WTC11 (cell line): ENCODE data around the gene TMEM186. TPM values are rescaled to one million over a fixed set of nuclear protein-coding genes. Genes with fewer than 3 reads are reported as not detected.

Experiments used
- ATAC-seq: fragments of 200-7000 bp; cut with Tn5 transposase; 2 replicates; pipeline ENCODE4 v1.10.0; 2021; ENCODE audit warnings: mild to moderate bottlenecking, moderate library complexity
- CTCF ChIA-PET: fragments of 300-600 bp; sonication (Branson Sonifier 250); formaldehyde crosslinking; loops from one replicate; lab custom pipeline; 2021; ENCODE audit warnings: antibody characterized with exemption; lab: Charles Lee
- POLR2A ChIA-PET: fragments of 350-600 bp; sonication (Branson Sonifier 250); formaldehyde crosslinking; loops from one replicate; lab custom pipeline; 2021; ENCODE audit warnings: antibody characterized with exemption; lab: Charles Lee
- DNase-seq: peaks from one replicate; pipeline ENCODE4 v3.0.0; 2021; ENCODE audit warnings: low spot score
- H3K27ac Mint-ChIP-seq: 2 replicates; pipeline ENCODE4 v1.8.0; 2021; ENCODE audit warnings: mixed read lengths
- H3K27me3 Mint-ChIP-seq: 2 replicates; pipeline ENCODE4 v1.8.0; 2021; ENCODE audit warnings: low read depth, mild to moderate bottlenecking, moderate library complexity, mixed read lengths
- H3K36me3 Mint-ChIP-seq: 2 replicates; pipeline ENCODE4 v1.8.0; 2021; ENCODE audit warnings: mixed read lengths
- H3K4me1 Mint-ChIP-seq: 2 replicates; pipeline ENCODE4 v1.8.0; 2022; ENCODE audit warnings: mixed read lengths
- H3K4me3 Mint-ChIP-seq: 2 replicates; pipeline ENCODE4 v1.8.0; 2021; ENCODE audit warnings: mild to moderate bottlenecking, moderate library complexity, mixed read lengths
- H3K9me3 Mint-ChIP-seq: 2 replicates; pipeline ENCODE4 v1.8.0; 2021; ENCODE audit warnings: mixed read lengths
- ATF2 ChIP-seq: sonication (generic); formaldehyde crosslinking; IDR thresholded peaks from 2 replicates; pipeline ENCODE4 v1.8.1; 2022; ENCODE audit warnings: low read depth, missing genetic modification reagents, borderline replicate concordance
- ELF4 ChIP-seq: sonication (generic); formaldehyde crosslinking; IDR thresholded peaks from 2 replicates; pipeline ENCODE4 v1.8.1; 2022; ENCODE audit warnings: low read depth, mild to moderate bottlenecking, moderate library complexity, missing genetic modification reagents
- FOXJ3 ChIP-seq: sonication (generic); formaldehyde crosslinking; IDR thresholded peaks from 2 replicates; pipeline ENCODE4 v1.9.0; 2021; ENCODE audit warnings: missing genetic modification reagents, mild to moderate bottlenecking, borderline replicate concordance
- GABPB1 ChIP-seq: sonication (generic); formaldehyde crosslinking; IDR thresholded peaks from 2 replicates; pipeline ENCODE4 v1.8.1; 2023; ENCODE audit warnings: mild to moderate bottlenecking, missing genetic modification reagents
- GRHL2 ChIP-seq: fragments of 250-450 bp; sonication (Bioruptor Pico); IDR thresholded peaks from 2 replicates; pipeline ENCODE4 v1.8.0; 2022; ENCODE audit warnings: mild to moderate bottlenecking, moderate library complexity; ENCODE audit not compliant: insufficient replicate concordance, severe bottlenecking
- IRF2 ChIP-seq: sonication (generic); formaldehyde crosslinking; IDR thresholded peaks from 2 replicates; pipeline ENCODE4 v1.8.0; 2022; ENCODE audit warnings: low read depth, missing genetic modification reagents, borderline replicate concordance
- NR3C1 ChIP-seq: sonication (generic); formaldehyde crosslinking; conservative IDR thresholded peaks from 2 replicates; pipeline ENCODE4 v1.8.1; 2023; ENCODE audit warnings: low read depth, mild to moderate bottlenecking, missing genetic modification reagents
- OVOL2 ChIP-seq: fragments of 250-450 bp; sonication (Bioruptor Pico); IDR thresholded peaks from 2 replicates; pipeline ENCODE4 v1.9.0; 2021; ENCODE audit warnings: mild to moderate bottlenecking, borderline replicate concordance
- RELA ChIP-seq: sonication (generic); formaldehyde crosslinking; IDR thresholded peaks from 2 replicates; pipeline ENCODE4 v1.8.1; 2022; ENCODE audit warnings: missing genetic modification reagents, mild to moderate bottlenecking, borderline replicate concordance
- SMAD3 ChIP-seq: sonication (generic); formaldehyde crosslinking; IDR thresholded peaks from 2 replicates; pipeline ENCODE4 v1.8.0; 2022; ENCODE audit warnings: missing genetic modification reagents, mild to moderate bottlenecking, borderline replicate concordance
- ZNF232 ChIP-seq: sonication (generic); formaldehyde crosslinking; IDR thresholded peaks from 2 replicates; pipeline ENCODE4 v1.8.0; 2022; ENCODE audit warnings: mild to moderate bottlenecking, missing genetic modification reagents
- ZNF396 ChIP-seq: fragments of 250-450 bp; sonication (Bioruptor Pico); IDR thresholded peaks from 2 replicates; pipeline ENCODE4 v1.8.0; 2021; ENCODE audit warnings: mild to moderate bottlenecking, moderate library complexity, borderline replicate concordance
- ZNF416 ChIP-seq: fragments of 250-450 bp; sonication (Bioruptor Pico); IDR thresholded peaks from 2 replicates; pipeline ENCODE4 v1.9.0; 2021; ENCODE audit warnings: mild to moderate bottlenecking, inconsistent platforms
- ZNF532 ChIP-seq: fragments of 250-450 bp; sonication (Bioruptor Pico); IDR thresholded peaks from 2 replicates; pipeline ENCODE4 v1.9.0; 2021; ENCODE audit warnings: mild to moderate bottlenecking, borderline replicate concordance
- ZNF671 ChIP-seq: fragments of 250-450 bp; sonication (Bioruptor Pico); IDR thresholded peaks from 2 replicates; pipeline ENCODE4 v1.8.0; 2021; ENCODE audit warnings: mild to moderate bottlenecking
- total RNA-seq: library from RNA; stranded (reverse); gene quantifications from 3 replicates; pipeline ENCODE4 v1.2.3, GENCODE V29; 2021
- TF ChIP-seq, protein P1 (sequence below): fragments of 250-450 bp; sonication (Bioruptor Pico); IDR thresholded peaks from 2 replicates; pipeline ENCODE4 v1.9.0; 2021; ENCODE audit warnings: mild to moderate bottlenecking
- TF ChIP-seq, protein P2 (sequence below): sonication (generic); formaldehyde crosslinking; IDR thresholded peaks from 2 replicates; pipeline ENCODE4 v1.8.1; 2023; ENCODE audit warnings: mild to moderate bottlenecking, missing genetic modification reagents, moderate library complexity
- TF ChIP-seq, protein P3 (sequence below): fragments of 250-450 bp; sonication (Bioruptor Pico); IDR thresholded peaks from 2 replicates; pipeline ENCODE4 v1.9.0; 2021; ENCODE audit warnings: mild to moderate bottlenecking

The TMEM186 gene
- total RNA-seq, 1 experiment from 2014 or later = 17.8 TPM

DNA sequence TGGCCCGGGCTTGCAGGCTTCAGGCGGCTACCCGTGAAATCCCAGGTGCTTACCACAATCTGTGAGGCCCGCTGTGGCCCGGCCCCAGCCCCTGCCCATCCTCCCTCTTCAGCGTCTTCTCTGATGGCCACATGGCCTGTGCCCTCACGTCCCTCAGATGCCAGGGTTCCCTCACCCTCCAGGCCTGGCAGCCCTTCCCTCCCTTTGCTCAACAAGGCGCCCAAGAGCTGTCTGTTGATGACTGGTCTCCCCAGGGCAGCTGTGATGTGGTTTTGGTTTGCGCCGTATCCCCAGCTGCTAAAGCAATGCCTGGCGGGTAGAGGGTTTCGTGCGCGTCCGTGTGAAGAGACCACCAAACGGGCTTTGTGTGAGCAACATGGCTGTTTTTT is 35.3 kb upstream of the TMEM186 start:
- DNase-seq = no peak
- CTCF ChIA-PET = interaction anchor here (0.5 to 2.5 kb wide), 10 partner anchors 36 to 260 kb away, joined by 3 to 12 read pairs (median 4); partner anchors contain the start of gene CARHSP1
- H3K4me1 Mint-ChIP-seq = peaks cover 62% of the 10 kb centered on the region
- H3K27me3 Mint-ChIP-seq = no peaks in the 10 kb centered on the region
- TF ChIP-seq RELA (CRISPR knock-in tag) (no peak), ZNF671 (CRISPR knock-in tag) (no peak), FOXJ3 (CRISPR knock-in tag) (no peak), ZNF396 (CRISPR knock-in tag) (no peak), NR3C1 (CRISPR knock-in tag) (no peak), SMAD3 (CRISPR knock-in tag) (no peak), ZNF532 (CRISPR knock-in tag) (no peak), ATF2 (CRISPR knock-in tag) (no peak), OVOL2 (CRISPR knock-in tag) (no peak), ELF4 (CRISPR knock-in tag) (no peak), IRF2 (CRISPR knock-in tag) (no peak), ZNF232 (CRISPR knock-in tag) (no peak), GABPB1 (CRISPR knock-in tag) (no peak), GRHL2 (no peak), ZNF416 (CRISPR knock-in tag) (no peak)
- TF ChIP-seq, protein P1, sequence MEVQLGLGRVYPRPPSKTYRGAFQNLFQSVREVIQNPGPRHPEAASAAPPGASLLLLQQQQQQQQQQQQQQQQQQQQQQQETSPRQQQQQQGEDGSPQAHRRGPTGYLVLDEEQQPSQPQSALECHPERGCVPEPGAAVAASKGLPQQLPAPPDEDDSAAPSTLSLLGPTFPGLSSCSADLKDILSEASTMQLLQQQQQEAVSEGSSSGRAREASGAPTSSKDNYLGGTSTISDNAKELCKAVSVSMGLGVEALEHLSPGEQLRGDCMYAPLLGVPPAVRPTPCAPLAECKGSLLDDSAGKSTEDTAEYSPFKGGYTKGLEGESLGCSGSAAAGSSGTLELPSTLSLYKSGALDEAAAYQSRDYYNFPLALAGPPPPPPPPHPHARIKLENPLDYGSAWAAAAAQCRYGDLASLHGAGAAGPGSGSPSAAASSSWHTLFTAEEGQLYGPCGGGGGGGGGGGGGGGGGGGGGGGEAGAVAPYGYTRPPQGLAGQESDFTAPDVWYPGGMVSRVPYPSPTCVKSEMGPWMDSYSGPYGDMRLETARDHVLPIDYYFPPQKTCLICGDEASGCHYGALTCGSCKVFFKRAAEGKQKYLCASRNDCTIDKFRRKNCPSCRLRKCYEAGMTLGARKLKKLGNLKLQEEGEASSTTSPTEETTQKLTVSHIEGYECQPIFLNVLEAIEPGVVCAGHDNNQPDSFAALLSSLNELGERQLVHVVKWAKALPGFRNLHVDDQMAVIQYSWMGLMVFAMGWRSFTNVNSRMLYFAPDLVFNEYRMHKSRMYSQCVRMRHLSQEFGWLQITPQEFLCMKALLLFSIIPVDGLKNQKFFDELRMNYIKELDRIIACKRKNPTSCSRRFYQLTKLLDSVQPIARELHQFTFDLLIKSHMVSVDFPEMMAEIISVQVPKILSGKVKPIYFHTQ (CRISPR knock-in tag) = no peak
- TF ChIP-seq, protein P2, sequence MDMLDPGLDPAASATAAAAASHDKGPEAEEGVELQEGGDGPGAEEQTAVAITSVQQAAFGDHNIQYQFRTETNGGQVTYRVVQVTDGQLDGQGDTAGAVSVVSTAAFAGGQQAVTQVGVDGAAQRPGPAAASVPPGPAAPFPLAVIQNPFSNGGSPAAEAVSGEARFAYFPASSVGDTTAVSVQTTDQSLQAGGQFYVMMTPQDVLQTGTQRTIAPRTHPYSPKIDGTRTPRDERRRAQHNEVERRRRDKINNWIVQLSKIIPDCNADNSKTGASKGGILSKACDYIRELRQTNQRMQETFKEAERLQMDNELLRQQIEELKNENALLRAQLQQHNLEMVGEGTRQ = no peak; the same call in 1 of the 2 replicates
- TF ChIP-seq, protein P3, sequence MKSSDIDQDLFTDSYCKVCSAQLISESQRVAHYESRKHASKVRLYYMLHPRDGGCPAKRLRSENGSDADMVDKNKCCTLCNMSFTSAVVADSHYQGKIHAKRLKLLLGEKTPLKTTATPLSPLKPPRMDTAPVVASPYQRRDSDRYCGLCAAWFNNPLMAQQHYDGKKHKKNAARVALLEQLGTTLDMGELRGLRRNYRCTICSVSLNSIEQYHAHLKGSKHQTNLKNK = no peak
- POLR2A ChIA-PET = interaction anchor here (0.9 to 1.8 kb wide), 7 partner anchors 12 to 180 kb away, joined by 3 to 20 read pairs (median 4); partner anchors contain the start of gene CARHSP1
- H3K4me3 Mint-ChIP-seq = peak overlapping the region; percentile 48
- H3K27ac Mint-ChIP-seq = peak overlapping the region; percentile 100
- H3K36me3 Mint-ChIP-seq = peaks cover 12% of the 10 kb centered on the region; the same call in 1 of the 2 replicates
- peak; percentile 12 for ATAC-seq
- H3K9me3 Mint-ChIP-seq = no peaks in the 10 kb centered on the region
